Astrocyte (in vitro differentiated cells and primary cell): ENCODE data around the gene JAM3. TPM values are rescaled to one million over a fixed set of nuclear protein-coding genes. Genes with fewer than 3 reads are reported as not detected.

ENCODE experiments used
- DNase-seq: peaks from one replicate; pipeline ENCODE4 v3.0.0-alpha.2; 2010; ENCODE audit warnings: low read depth
- FAIRE-seq: peaks from 2 replicates; lab custom pipeline; 2011; peaks lifted over from hg19 to GRCh38; lab: Jason Lieb, UNC
- H2AFZ ChIP-seq: 2 replicates; pipeline ENCODE4 v1.6.0; 2012; ENCODE audit warnings: low read depth, low read length, inconsistent platforms
- H3K27ac ChIP-seq: 2 replicates; pipeline ENCODE4 v1.5.1; 2011; ENCODE audit warnings: low read depth, low read length, inconsistent platforms
- H3K27me3 ChIP-seq: 2 replicates; pipeline ENCODE4 v1.6.0; 2011; ENCODE audit warnings: low read length, inconsistent platforms; ENCODE audit not compliant: insufficient read depth
- H3K36me3 ChIP-seq: 2 replicates; pipeline ENCODE4 v1.5.1; 2011; ENCODE audit warnings: low read length, inconsistent platforms; ENCODE audit not compliant: insufficient read depth
- H3K4me1 ChIP-seq: 2 replicates; pipeline ENCODE4 v1.5.1; 2011; ENCODE audit warnings: low read length, inconsistent platforms; ENCODE audit not compliant: insufficient read depth
- H3K4me2 ChIP-seq: 2 replicates; pipeline ENCODE4 v1.6.0; 2012; ENCODE audit warnings: low read length, inconsistent platforms
- H3K4me3 ChIP-seq: 2 replicates; pipeline ENCODE4 v1.5.1; 2011; ENCODE audit warnings: low read depth, mild to moderate bottlenecking, low read length, inconsistent platforms; ENCODE audit not compliant: insufficient read depth
- H3K79me2 ChIP-seq: 2 replicates; pipeline ENCODE4 v1.6.0; 2012; ENCODE audit warnings: mild to moderate bottlenecking, low read length, inconsistent platforms; ENCODE audit not compliant: insufficient read depth
- H3K9ac ChIP-seq: 2 replicates; pipeline ENCODE4 v1.6.0; 2012; ENCODE audit warnings: mild to moderate bottlenecking, low read length, inconsistent platforms
- H3K9me3 ChIP-seq: 2 replicates; pipeline ENCODE4 v1.5.1; 2012; ENCODE audit warnings: low read depth, mild to moderate bottlenecking, low read length, inconsistent platforms; ENCODE audit not compliant: insufficient read depth
- H4K20me1 ChIP-seq: 2 replicates; pipeline ENCODE4 v1.6.0; 2012; ENCODE audit warnings: low read length, inconsistent platforms; ENCODE audit not compliant: insufficient read depth
- H3K27ac Mint-ChIP-seq: one replicate; pipeline ENCODE4 v1.8.0; 2021; ENCODE audit warnings: mild to moderate bottlenecking, mixed read lengths; ENCODE audit not compliant: unreplicated experiment
- H3K27me3 Mint-ChIP-seq: one replicate; pipeline ENCODE4 v1.8.0; 2021; ENCODE audit warnings: low read depth, mixed read lengths; ENCODE audit not compliant: unreplicated experiment
- H3K36me3 Mint-ChIP-seq: one replicate; pipeline ENCODE4 v1.8.0; 2021; ENCODE audit warnings: low read depth, mixed read lengths; ENCODE audit not compliant: unreplicated experiment
- H3K4me1 Mint-ChIP-seq: one replicate; pipeline ENCODE4 v1.8.0; 2021; ENCODE audit warnings: low read depth, mixed read lengths; ENCODE audit not compliant: unreplicated experiment
- H3K4me3 Mint-ChIP-seq: one replicate; pipeline ENCODE4 v1.8.0; 2021; ENCODE audit warnings: mild to moderate bottlenecking, moderate library complexity, mixed read lengths; ENCODE audit not compliant: unreplicated experiment
- H3K9me3 Mint-ChIP-seq: one replicate; pipeline ENCODE4 v1.8.0; 2021; ENCODE audit warnings: mild to moderate bottlenecking, mixed read lengths; ENCODE audit not compliant: unreplicated experiment
- EZH2 ChIP-seq: IDR thresholded peaks from 2 replicates; pipeline ENCODE4 v1.6.1; 2012; ENCODE audit warnings: mild to moderate bottlenecking, low read length, inconsistent platforms; ENCODE audit not compliant: insufficient read depth
- total RNA-seq: library from RNA; stranded (reverse); gene quantifications from 2 replicates; pipeline ENCODE4 v1.2.1, GENCODE V29; 2021
- TF ChIP-seq, protein P1 (sequence below): IDR thresholded peaks from 2 replicates; pipeline ENCODE4 v1.5.1; 2011; ENCODE audit warnings: low read depth, mild to moderate bottlenecking, inconsistent platforms, low read length, moderate library complexity; ENCODE audit not compliant: insufficient read depth

The JAM3 gene
- total RNA-seq, 1 donor from 2014 or later: 88.3 TPM

DNA sequence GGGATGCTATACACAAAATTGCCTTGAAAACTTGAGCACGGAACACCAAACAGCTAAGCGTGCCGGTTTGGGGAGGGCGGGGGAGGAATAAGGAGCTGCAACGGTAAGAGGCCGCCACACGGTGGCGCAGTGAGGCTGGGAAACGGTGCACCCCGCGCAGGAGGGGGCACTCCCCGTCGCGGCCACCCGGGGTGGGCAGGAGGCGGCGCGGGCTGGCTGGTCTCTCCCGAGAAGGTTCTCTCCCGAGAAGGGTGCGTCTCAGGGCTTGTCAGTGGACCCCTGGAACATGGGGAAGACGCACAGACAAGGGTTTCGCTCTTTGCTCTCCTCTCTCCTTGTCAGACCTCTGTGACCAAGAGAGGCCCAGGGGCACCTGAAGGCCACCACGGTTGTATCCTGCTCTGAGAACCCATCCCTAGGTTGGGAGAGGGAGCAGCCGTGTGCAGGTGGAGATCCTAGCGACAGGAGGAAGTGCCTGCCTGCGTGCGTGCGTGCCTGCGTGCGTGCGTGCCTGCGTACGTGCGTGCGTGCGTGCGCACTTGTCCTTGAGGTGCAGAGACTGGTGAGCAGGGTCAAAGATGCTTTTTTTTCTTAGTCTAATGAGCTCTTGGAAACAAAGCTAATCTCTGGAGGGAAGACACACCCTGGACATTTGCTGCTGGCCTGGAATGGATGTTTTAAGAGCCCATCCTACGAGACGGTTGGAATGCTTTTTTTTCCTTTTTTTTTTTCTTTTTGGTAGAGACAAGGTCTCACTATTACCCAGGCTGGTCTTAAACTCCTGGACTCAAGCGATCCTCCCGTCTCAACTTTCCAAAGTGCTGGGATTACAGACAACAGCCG, 18.1 kb upstream of the JAM3 start:
- no peak overlapping the region for H3K27ac ChIP-seq
- DNase-seq (no peak), FAIRE-seq (no peak)
- peaks cover 20% of the 10 kb centered on the region for H3K4me1 Mint-ChIP-seq
- H3K4me1 ChIP-seq: peaks cover 8% of the 10 kb centered on the region
- TF ChIP-seq EZH2: no peak
- TF ChIP-seq, protein P1, sequence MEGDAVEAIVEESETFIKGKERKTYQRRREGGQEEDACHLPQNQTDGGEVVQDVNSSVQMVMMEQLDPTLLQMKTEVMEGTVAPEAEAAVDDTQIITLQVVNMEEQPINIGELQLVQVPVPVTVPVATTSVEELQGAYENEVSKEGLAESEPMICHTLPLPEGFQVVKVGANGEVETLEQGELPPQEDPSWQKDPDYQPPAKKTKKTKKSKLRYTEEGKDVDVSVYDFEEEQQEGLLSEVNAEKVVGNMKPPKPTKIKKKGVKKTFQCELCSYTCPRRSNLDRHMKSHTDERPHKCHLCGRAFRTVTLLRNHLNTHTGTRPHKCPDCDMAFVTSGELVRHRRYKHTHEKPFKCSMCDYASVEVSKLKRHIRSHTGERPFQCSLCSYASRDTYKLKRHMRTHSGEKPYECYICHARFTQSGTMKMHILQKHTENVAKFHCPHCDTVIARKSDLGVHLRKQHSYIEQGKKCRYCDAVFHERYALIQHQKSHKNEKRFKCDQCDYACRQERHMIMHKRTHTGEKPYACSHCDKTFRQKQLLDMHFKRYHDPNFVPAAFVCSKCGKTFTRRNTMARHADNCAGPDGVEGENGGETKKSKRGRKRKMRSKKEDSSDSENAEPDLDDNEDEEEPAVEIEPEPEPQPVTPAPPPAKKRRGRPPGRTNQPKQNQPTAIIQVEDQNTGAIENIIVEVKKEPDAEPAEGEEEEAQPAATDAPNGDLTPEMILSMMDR: peak; percentile 63
- no peaks in the 10 kb centered on the region for H4K20me1 ChIP-seq
- no peak overlapping the region for H3K9ac ChIP-seq
- H3K9me3 ChIP-seq: no peaks in the 10 kb centered on the region
- H3K4me3 ChIP-seq: peak overlapping the region; percentile 35
- H3K9me3 Mint-ChIP-seq: no peaks in the 10 kb centered on the region
- no peak overlapping the region for H3K4me3 Mint-ChIP-seq
- no peaks in the 10 kb centered on the region for H3K27me3 ChIP-seq
- no peaks in the 10 kb centered on the region for H3K79me2 ChIP-seq
- peaks cover 6% of the 10 kb centered on the region for H3K27me3 Mint-ChIP-seq
- no peak overlapping the region for H3K27ac Mint-ChIP-seq
- H2AFZ ChIP-seq: peak overlapping the region; percentile 57
- H3K36me3 Mint-ChIP-seq: no peaks in the 10 kb centered on the region
- H3K36me3 ChIP-seq: no peaks in the 10 kb centered on the region
- peak overlapping the region; percentile 76 for H3K4me2 ChIP-seq

DNA sequence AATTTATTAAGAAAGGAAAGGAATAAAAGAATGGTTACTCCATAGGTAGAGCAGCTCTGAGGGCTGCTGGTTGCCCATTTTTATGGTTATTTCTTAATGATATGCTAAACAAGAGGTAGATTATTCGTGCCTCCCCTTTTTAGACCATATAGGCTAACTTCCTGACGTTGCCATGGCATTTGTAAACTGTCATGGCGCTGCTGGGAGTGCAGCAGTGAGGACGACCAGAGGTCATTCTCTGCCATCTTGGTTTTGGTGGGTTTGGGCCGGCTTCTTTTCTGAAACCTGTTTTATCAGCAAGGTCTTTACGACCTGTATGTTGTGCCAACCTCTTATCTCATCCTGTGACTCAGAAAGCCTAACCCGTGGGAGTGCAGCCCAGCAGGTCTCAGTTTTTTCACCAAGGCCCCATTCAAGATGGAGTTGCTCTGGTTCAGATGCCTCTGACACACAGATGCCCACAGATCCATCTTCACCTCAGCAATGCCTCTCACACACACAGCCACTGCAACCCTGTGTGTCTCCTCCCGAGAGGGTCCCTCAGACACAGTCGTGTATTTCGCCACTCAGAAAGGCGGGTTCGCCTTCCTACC, 16.4 kb upstream of the JAM3 start:
- Histone ChIP-seq H4K20me1 (no peaks in the 10 kb centered on the region), H3K9ac (no peak overlapping the region), H3K36me3 (no peaks in the 10 kb centered on the region), H3K27me3 (no peaks in the 10 kb centered on the region), H3K4me2 (no peak overlapping the region), H3K9me3 (no peaks in the 10 kb centered on the region), H2AFZ (peak overlapping the region; percentile 34), H3K27ac (no peak overlapping the region), H3K4me3 (no peak overlapping the region), H3K79me2 (no peaks in the 10 kb centered on the region), H3K4me1 (peaks cover 3% of the 10 kb centered on the region)
- H3K27ac Mint-ChIP-seq: no peak overlapping the region
- no peak for DNase-seq
- H3K36me3 Mint-ChIP-seq: no peaks in the 10 kb centered on the region
- no peaks in the 10 kb centered on the region for H3K9me3 Mint-ChIP-seq
- TF ChIP-seq, protein P1: no peak
- no peak for TF ChIP-seq EZH2
- H3K4me1 Mint-ChIP-seq: peaks cover 7% of the 10 kb centered on the region
- no peak overlapping the region for H3K4me3 Mint-ChIP-seq
- FAIRE-seq: no peak
- peaks cover 9% of the 10 kb centered on the region for H3K27me3 Mint-ChIP-seq
